ENCODE measurements around the gene QRFPR. TPM values are rescaled to one million over a fixed set of nuclear protein-coding genes. Genes with fewer than 3 reads are reported as not detected.
A peak's percentile ranks its signal among the peaks of the same experiment; 100 is the strongest.
"Not testable (repeated sequence)": the region's sequence is repeated elsewhere in the genome, so short reads cannot be mapped to it uniquely, and the experiment has no call there.

Gene QRFPR
- 1 to 10 TPM in 1 of 4 donors, not detected in 3; 1.4 TPM for total RNA-seq

DNA sequence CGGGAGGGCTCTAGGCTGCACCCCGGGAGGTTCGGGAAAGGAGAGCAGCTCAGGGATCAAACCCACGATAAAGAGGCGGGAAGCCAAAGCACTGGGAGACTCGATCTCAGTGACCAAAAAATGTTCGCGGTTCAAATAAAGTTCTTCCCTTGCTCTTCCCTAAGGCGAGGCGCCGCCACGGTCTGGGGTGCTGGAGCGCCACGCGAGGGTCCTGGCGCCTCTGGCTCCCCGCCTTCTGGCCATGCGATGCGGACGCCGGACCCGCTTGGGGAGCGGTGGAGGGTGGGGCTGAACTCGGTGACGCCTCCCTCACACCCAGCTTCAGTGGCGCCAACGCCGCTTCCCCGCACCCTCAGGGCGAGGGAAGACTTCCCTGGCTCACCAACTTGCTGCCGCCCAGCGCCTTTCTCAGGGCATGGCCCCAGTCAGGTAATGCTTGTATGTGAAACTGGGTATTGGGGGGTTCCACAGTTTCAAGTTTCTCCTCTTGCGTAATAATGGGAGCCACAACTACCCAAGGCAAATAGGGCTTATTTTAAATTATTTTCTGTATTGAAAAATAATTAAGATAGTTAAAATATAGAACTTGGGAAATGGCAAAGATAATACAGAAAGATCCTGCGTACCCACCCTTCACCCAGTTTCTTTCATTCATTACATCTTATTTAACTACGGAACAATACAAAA, at the start of gene QRFPR:
Gene QRFPR (minus strand): TSS at position 243 of the 687 bp plus-strand sequence. CDS start 371 bp downstream, outside the sequence.
- ATAC-seq (ENCODE audit: low FRiP score) (peak; percentile 63), DNase-seq (ENCODE audit: low spot score) (no peak)
- TF ChIP-seq, protein P1, sequence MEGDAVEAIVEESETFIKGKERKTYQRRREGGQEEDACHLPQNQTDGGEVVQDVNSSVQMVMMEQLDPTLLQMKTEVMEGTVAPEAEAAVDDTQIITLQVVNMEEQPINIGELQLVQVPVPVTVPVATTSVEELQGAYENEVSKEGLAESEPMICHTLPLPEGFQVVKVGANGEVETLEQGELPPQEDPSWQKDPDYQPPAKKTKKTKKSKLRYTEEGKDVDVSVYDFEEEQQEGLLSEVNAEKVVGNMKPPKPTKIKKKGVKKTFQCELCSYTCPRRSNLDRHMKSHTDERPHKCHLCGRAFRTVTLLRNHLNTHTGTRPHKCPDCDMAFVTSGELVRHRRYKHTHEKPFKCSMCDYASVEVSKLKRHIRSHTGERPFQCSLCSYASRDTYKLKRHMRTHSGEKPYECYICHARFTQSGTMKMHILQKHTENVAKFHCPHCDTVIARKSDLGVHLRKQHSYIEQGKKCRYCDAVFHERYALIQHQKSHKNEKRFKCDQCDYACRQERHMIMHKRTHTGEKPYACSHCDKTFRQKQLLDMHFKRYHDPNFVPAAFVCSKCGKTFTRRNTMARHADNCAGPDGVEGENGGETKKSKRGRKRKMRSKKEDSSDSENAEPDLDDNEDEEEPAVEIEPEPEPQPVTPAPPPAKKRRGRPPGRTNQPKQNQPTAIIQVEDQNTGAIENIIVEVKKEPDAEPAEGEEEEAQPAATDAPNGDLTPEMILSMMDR (IDR thresholded peaks at IDR 0.05), result no peak

DNA sequence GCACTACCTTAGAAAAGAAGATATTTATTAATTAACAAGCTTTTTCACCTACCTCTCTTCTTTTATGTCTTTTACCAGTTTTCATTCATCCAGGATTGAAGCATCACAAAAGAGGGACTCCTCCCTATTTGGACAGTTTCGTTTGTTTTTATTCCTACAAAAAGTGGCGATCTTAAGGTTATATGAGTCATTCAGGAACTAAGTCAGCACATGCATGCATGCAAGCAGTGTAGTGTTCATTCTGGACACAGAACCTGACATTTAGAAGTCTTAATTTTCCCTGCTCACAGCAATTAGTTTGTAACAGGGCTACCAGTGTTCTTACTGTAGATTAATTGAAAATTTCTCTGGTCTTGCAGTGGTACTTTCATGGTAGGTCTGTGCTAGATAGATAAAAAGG, 47.9 kb upstream of the QRFPR start:
- ATAC-seq (ENCODE audit: low FRiP score), result no peak
- TF ChIP-seq, protein P1 (IDR thresholded peaks at IDR 0.05), result no peak
- DNase-seq (ENCODE audit: low spot score), result no peak

- ATAC-seq (ENCODE audit: low FRiP score), result no peak
- DNase-seq (ENCODE audit: low spot score), result no peak
- TF ChIP-seq, protein P1 (IDR thresholded peaks at IDR 0.05), result no peak
Measured at GRCh38 chr4:121421594-121421993, 40.8 kb upstream of the QRFPR start.

DNA sequence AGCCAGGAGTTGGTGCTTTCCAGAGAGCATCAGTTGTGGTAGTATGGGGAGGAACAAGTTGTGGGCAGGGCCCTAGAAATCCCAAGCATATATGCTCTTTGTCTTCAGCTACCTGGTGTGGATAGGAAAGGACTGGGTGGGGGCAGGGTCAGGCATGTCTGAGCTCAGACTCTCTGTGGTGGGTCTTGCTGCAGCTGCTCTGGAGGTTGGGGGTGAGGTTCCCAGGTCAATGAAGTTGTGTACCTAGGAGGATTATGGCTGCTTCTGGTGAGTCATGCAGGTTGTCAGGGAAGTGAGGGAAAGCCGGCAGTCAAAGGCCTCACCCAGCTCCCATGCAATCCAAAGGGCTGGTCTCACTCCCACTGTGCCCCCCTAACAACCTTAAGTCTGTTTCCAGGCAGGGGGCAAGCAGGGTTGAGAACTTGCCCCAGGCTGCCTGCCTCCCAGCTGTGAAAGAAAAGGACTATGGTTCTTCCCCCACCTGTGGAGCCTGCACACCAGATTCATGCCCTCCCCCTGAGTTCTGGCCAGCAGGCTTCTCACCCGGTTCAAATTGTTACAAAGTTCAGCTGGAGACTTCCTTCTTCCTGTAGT, 30.4 kb upstream of the QRFPR start:
- no peak for ATAC-seq (ENCODE audit: low FRiP score)
- no peak for DNase-seq (ENCODE audit: low spot score)
- TF ChIP-seq, protein P1 (IDR thresholded peaks at IDR 0.05), result no peak

GRCh38 chr4:121408567-121408966, 27.7 kb upstream of the QRFPR start:
- not testable (repeated sequence) for DNase-seq (ENCODE audit: low spot score); ATAC-seq (ENCODE audit: low FRiP score)

DNA sequence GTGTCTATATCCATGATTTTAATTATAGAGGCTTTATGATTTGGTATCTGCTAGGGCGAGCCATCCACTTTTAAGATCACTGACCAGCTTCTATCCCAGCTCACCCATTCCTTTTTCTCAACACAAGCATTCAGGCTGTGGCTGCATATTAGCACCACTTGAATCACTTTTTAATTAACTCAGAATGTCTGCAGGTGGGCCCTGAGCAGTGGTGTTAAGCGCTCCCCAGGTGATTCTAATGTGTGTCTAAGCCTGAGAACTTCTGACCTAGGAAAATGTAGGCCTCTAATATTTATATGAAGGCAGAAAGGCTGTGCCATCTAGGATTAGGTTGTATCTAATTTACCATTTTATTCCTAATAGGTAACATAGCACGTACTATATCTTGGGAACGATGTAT, 19.8 kb upstream of the QRFPR start:
- ATAC-seq (ENCODE audit: low FRiP score) (no peak), DNase-seq (ENCODE audit: low spot score) (no peak)
- TF ChIP-seq, protein P1 (IDR thresholded peaks at IDR 0.05), result no peak

DNA sequence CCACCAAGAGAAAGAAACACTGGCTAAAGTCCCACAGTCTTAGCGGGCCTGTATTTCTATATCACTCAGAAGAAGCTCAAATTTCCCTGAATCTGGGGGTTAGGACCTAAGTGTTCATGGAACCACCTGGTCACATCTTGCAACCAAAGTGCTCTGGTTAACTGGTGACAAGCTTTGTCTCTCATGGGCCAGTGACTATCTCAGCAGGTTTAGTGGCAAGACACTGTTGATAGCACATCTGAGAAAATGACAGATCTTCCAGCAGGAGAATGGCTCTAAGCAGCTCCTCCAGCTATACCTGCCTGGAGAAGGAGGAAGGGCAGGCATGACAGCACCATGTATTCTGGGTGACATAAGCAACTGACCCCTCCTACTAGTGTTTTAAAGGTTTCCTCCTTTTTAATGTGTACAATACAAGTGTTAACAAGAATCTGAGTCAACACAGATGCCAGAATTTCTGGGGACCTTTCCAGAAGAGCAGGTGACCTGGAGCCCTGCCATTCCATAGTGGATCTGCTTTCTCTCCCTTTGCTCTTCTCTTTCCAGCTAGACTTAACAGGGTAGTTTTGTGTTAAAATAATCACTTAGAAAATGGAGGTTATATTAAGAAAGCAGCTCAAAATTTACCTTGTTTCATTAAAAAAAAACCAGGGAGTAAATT, 17.3 kb upstream of the QRFPR start:
- TF ChIP-seq, protein P1 (IDR thresholded peaks at IDR 0.05), result no peak
- DNase-seq (ENCODE audit: low spot score), result no peak
- ATAC-seq (ENCODE audit: low FRiP score), result no peak

Measured in omental fat pad (tissue), 4 donors.